Sigmoid colon (tissue), 4 donors: Measurements from ENCODE around the gene DHRS7B.

ENCODE experiments used
- EP300 ChIP-seq, 4 donors: sonication (generic); formaldehyde crosslinking; IDR thresholded peaks; one replicate each; pipeline ENCODE4 v1.6.1; 2017; ENCODE audit warnings: antibody characterized with exemption in 4 of 4
- POLR2A ChIP-seq, 2 donors: fragments of 450-650 bp; IDR thresholded peaks; one replicate each; pipeline ENCODE4 v1.6.1; 2016; ENCODE audit warnings: antibody characterized with exemption in 2 of 2, mild to moderate bottlenecking in 2 of 2, moderate library complexity in 2 of 2
- POLR2AphosphoS5 ChIP-seq, 4 donors: sonication (generic); formaldehyde crosslinking; IDR thresholded peaks; one replicate each; pipeline ENCODE4 v1.6.1; 2017; ENCODE audit warnings: antibody characterized with exemption in 4 of 4

DNA sequence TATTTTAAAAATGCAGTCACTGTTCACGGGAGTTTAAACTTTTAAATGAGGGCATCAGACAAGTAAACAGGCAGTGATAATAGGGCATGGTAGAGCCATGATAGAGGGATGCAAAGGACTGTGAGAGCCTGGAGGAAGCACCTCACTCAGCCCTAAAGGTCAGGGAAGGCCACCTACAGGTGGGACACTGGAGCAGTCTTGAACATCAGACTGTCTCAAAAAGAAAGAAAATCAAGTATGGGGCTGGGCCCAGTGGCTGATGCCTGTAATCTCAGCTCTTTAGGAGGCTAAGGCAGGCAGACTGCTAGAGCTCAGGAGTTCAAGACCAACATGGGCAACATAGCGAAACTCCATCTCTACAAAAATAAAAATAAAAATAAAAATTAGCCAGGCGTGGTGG lies 31.0 kb upstream of the DHRS7B start:
- TF ChIP-seq EP300 (IDR thresholded peaks at IDR 0.05) (no peak), POLR2A (IDR thresholded peaks at IDR 0.05) (no peak), POLR2AphosphoS5 (IDR thresholded peaks at IDR 0.05) (no peak)
